Sigmoid colon (tissue), 7 donors: ENCODE data around the gene ELP4. TPM values are rescaled to one million over a fixed set of nuclear protein-coding genes. Genes with fewer than 3 reads are reported as not detected.

Experiments used
- DNase-seq: peaks from one replicate; pipeline ENCODE4 v3.0.0-alpha.2; 2019
- H3K27ac ChIP-seq, 4 donors: fragments of 200-600 bp; sonication (generic); one replicate each; pipeline ENCODE4 v1.5.1; 2016 to 2019; ENCODE audit warnings: mild to moderate bottlenecking in 1 of 4
- H3K27me3 ChIP-seq, 3 donors: fragments of 200-600 bp; sonication (generic); one replicate each; pipeline ENCODE4 v1.5.1; 2019; ENCODE audit warnings: mild to moderate bottlenecking in 1 of 3
- H3K36me3 ChIP-seq, 4 donors: fragments of 200-600 bp; sonication (generic); one replicate each; pipeline ENCODE4 v1.5.1; 2016 to 2019
- H3K4me1 ChIP-seq, 4 donors: fragments of 200-600 bp; sonication (generic); one replicate each; pipeline ENCODE4 v1.5.1; 2017 to 2019
- H3K4me3 ChIP-seq, 4 donors: fragments of 200-600 bp; sonication (generic); one replicate each; pipeline ENCODE4 v1.5.1; 2017 to 2019; ENCODE audit warnings: mild to moderate bottlenecking in 2 of 4, moderate library complexity in 1 of 4
- H3K9me3 ChIP-seq, 4 donors: fragments of 200-600 bp in 3 of 4; sonication (generic) in 3 of 4; one replicate each; pipeline versions ENCODE4 v1.5.1 to v1.6.1; 2013 to 2019
- CTCF ChIP-seq, 4 experiments: fragments of 450-650 bp in 3 of 4; fragments of 200-600 bp in 1 of 4; IDR thresholded peaks; one replicate each; pipeline ENCODE4 v1.5.1; 2016 to 2019; ENCODE audit warnings: antibody characterized with exemption in 4 of 4, mild to moderate bottlenecking in 3 of 4, moderate library complexity in 2 of 4
- EP300 ChIP-seq, 4 donors: sonication (generic); formaldehyde crosslinking; IDR thresholded peaks; one replicate each; pipeline ENCODE4 v1.6.1; 2017; ENCODE audit warnings: antibody characterized with exemption in 4 of 4
- POLR2A ChIP-seq, 2 donors: fragments of 450-650 bp; IDR thresholded peaks; one replicate each; pipeline ENCODE4 v1.6.1; 2016; ENCODE audit warnings: antibody characterized with exemption in 2 of 2, mild to moderate bottlenecking in 2 of 2, moderate library complexity in 2 of 2
- POLR2AphosphoS5 ChIP-seq, 4 donors: sonication (generic); formaldehyde crosslinking; IDR thresholded peaks; one replicate each; pipeline ENCODE4 v1.6.1; 2017; ENCODE audit warnings: antibody characterized with exemption in 4 of 4
- WGBS, 2 donors: extraction: QIAGEN DNeasy Blood & Tissue Kit; methylation state at CpG; one replicate each; pipeline ENCODE4 v1.1.7; 2013; 5-methylcytosine and 5-hydroxymethylcytosine counted together
- intact Hi-C: fragments of 100-400 bp; cut with DNase I; formaldehyde crosslinking; loops from one replicate; pipeline ENCODE4 v1.15.1; 2023
- polyA plus RNA-seq, 3 donors: library from polyadenylated mRNA; stranded (reverse); fragments of 200-250 nt; gene quantifications; one replicate each; pipeline ENCODE4 v1.2.3, GENCODE V29; 2013
- total RNA-seq, 4 donors: library from RNA; depleted of rRNA; stranded (reverse); fragments of >200 nt; gene quantifications; one replicate each; pipeline ENCODE4 v1.1.0, GENCODE V29; 2016
- donor health status: healthy with polysubstance abuse.
- donor health status: Bipolar disorder and iron deficiency.
- donor health status: healthy.

Gene ELP4
- total and polyA plus RNA-seq, 7 donors, result 9.0 to 32.7 (median 18.5) TPM

GRCh38 chr11:31802990-31803812 lies 293.6 kb downstream of the ELP4 start:
- DNase-seq, result no peak
- H3K27me3 ChIP-seq, result peaks cover 97 to 100% (median 100%) of the 10 kb centered on the region in 3 donors
- intact Hi-C loops, result no loop called here
- WGBS, 2 donors, result 5 to 9% methylated on average over 24 of the region's 24 CpGs
- no peaks in the 10 kb centered on the region for H3K36me3 ChIP-seq
- peaks cover 0 to 49% (median 42%) of the 10 kb centered on the region in 4 donors for H3K4me1 ChIP-seq
- no peak overlapping the region for H3K4me3 ChIP-seq
- TF ChIP-seq POLR2A (IDR thresholded peaks at IDR 0.05), result no peak
- no peak for TF ChIP-seq EP300 (IDR thresholded peaks at IDR 0.05)
- no peak for TF ChIP-seq CTCF (IDR thresholded peaks at IDR 0.05)
- no peak for TF ChIP-seq POLR2AphosphoS5 (IDR thresholded peaks at IDR 0.05)
- peaks cover 0 to 4% (median 0%) of the 10 kb centered on the region in 4 donors for H3K9me3 ChIP-seq
- H3K27ac ChIP-seq, result no peak overlapping the region

GRCh38 chr11:31803813-31804311 lies 294.3 kb downstream of the ELP4 start:
- intact Hi-C loops, result no loop called here
- Histone ChIP-seq H3K4me1 (peaks cover 0 to 43% (median 36%) of the 10 kb centered on the region in 4 donors), H3K9me3 (peaks cover 0 to 4% (median 0%) of the 10 kb centered on the region in 4 donors), H3K27me3 (peaks cover 97 to 100% (median 100%) of the 10 kb centered on the region in 3 donors), H3K27ac (no peak overlapping the region), H3K4me3 (no peak overlapping the region), H3K36me3 (no peaks in the 10 kb centered on the region)
- WGBS, 2 donors, result 4 to 10% methylated on average over 13 of the region's 13 CpGs
- DNase-seq, result no peak
- no peak for TF ChIP-seq CTCF (IDR thresholded peaks at IDR 0.05)
- TF ChIP-seq POLR2AphosphoS5 (IDR thresholded peaks at IDR 0.05), result no peak
- TF ChIP-seq POLR2A (IDR thresholded peaks at IDR 0.05), result no peak
- TF ChIP-seq EP300 (IDR thresholded peaks at IDR 0.05), result no peak

- intact Hi-C loops, result no loop called here
- Histone ChIP-seq H3K9me3 (peaks cover 0 to 4% (median 0%) of the 10 kb centered on the region in 4 donors), H3K27ac (no peak overlapping the region), H3K4me3 (no peak overlapping the region), H3K4me1 (peaks cover 0 to 36% (median 33%) of the 10 kb centered on the region in 4 donors), H3K36me3 (no peaks in the 10 kb centered on the region), H3K27me3 (peaks cover 98 to 100% (median 100%) of the 10 kb centered on the region in 3 donors)
- no peak for TF ChIP-seq EP300 (IDR thresholded peaks at IDR 0.05)
- no peak for DNase-seq
- WGBS, 2 donors, result 4 to 5% methylated on average over 41 of the region's 41 CpGs
Measured at GRCh38 chr11:31804312-31805036, 294.9 kb downstream of the ELP4 start.

- TF ChIP-seq CTCF (IDR thresholded peaks at IDR 0.05) (no peak), POLR2A (IDR thresholded peaks at IDR 0.05) (no peak), POLR2AphosphoS5 (IDR thresholded peaks at IDR 0.05) (no peak), EP300 (IDR thresholded peaks at IDR 0.05) (no peak)
- no peak for DNase-seq
- H3K36me3 ChIP-seq, result no peaks in the 10 kb centered on the region
- no peak overlapping the region for H3K27ac ChIP-seq
- peaks cover 98 to 100% (median 100%) of the 10 kb centered on the region in 3 donors for H3K27me3 ChIP-seq
- no peak overlapping the region for H3K4me3 ChIP-seq
- 4 to 8% methylated on average over 51 of the region's 51 CpGs for WGBS, 2 donors
- H3K9me3 ChIP-seq, result peaks cover 0 to 4% (median 0%) of the 10 kb centered on the region in 4 donors
- peaks cover 0 to 36% (median 36%) of the 10 kb centered on the region in 4 donors for H3K4me1 ChIP-seq
- intact Hi-C loops, result no loop called here
Measured at GRCh38 chr11:31805037-31805628, 295.6 kb downstream of the ELP4 start.
